A549 (cell line): ENCODE results near the gene NCLN.
A peak's percentile ranks its signal among the peaks of the same experiment; 100 is the strongest.

Source experiments
- CHD4 ChIP-seq: fragments of 200-600 bp; sonication (generic); IDR thresholded peaks from 2 replicates; pipeline ENCODE4 v1.6.1; 2016; ENCODE audit warnings: antibody characterized with exemption, mild to moderate bottlenecking, borderline replicate concordance
- CTCF ChIP-seq: fragments of >200 bp; sonication (Bioruptor Twin); formaldehyde crosslinking; IDR thresholded peaks from 3 replicates; pipeline ENCODE4 v1.5.1; 2016
- FOSL2 ChIP-seq, 2 experiments: fragments of 450-650 bp in 1 of 2; fragments of >200 bp in 1 of 2; sonication (Bioruptor Twin) in 1 of 2; formaldehyde crosslinking; IDR thresholded peaks; 2 replicates each; pipeline versions ENCODE4 v1.5.0 to v1.6.1; 2016 to 2020; ENCODE audit warnings: mild to moderate bottlenecking in 1 of 2, moderate library complexity in 1 of 2
- JUNB ChIP-seq: fragments of >200 bp; sonication (Bioruptor Twin); formaldehyde crosslinking; IDR thresholded peaks from 2 replicates; pipeline ENCODE4 v1.6.1; 2016
- MAFK ChIP-seq: fragments of 450-650 bp; IDR thresholded peaks from 2 replicates; pipeline ENCODE4 v1.6.1; 2014; ENCODE audit not compliant: partially characterized antibody
- MAX ChIP-seq: IDR thresholded peaks from 2 replicates; pipeline ENCODE4 v1.6.1; 2012

- no peak for TF ChIP-seq CTCF
- TF ChIP-seq FOSL2 (IDR thresholded peaks at IDR 0.05) = no peak
- TF ChIP-seq FOSL2 (CRISPR knock-in tag; IDR thresholded peaks at IDR 0.05) = no peak
- no peak for TF ChIP-seq JUNB
- TF ChIP-seq MAFK = no peak
- no peak for TF ChIP-seq CHD4
- peak; percentile 48; the same call in 1 of the 2 replicates for TF ChIP-seq MAX
These were observed at the start of gene NCLN for GRCh38 chr19:3185461-3186159.
